HepG2 (cell line): ENCODE results near the gene SPATA31D4. TPM values are rescaled to one million over a fixed set of nuclear protein-coding genes. Genes with fewer than 3 reads are reported as not detected.

ENCODE experiments used
- ATAC-seq: fragments of 200-7000 bp; cut with Tn5 transposase; 3 replicates; pipeline ENCODE4 v1.9.1; 2020; ENCODE audit warnings: mild to moderate bottlenecking, moderate library complexity
- BruUV-seq: library from RNA; stranded (reverse); fragments of 400-500 nt; replicated peaks from 2 replicates; lab custom pipeline; 2021; lab: Mats Ljungman, UMichigan
- CTCF ChIA-PET: fragments of 300-600 bp; formaldehyde crosslinking; extraction: SDS; loops from one replicate; lab custom pipeline; 2021; ENCODE audit warnings: low total read pairs, inconsistent platforms, low intra/inter-chr PET ratio; lab: Yijun Ruan, JAX
- POLR2A ChIA-PET: fragments of 350-600 bp; sonication (Branson Sonifier 250); formaldehyde crosslinking; loops from one replicate; lab custom pipeline; 2020; ENCODE audit warnings: antibody characterized with exemption, inconsistent platforms; lab: Yijun Ruan, JAX
- DNase-seq: peaks from one replicate; pipeline ENCODE4 v3.0.0-alpha.2; 2015; ENCODE audit warnings: low spot score
- FAIRE-seq: peaks from 3 replicates; lab custom pipeline; 2011; peaks lifted over from hg19 to GRCh38; lab: Jason Lieb, UNC
- H2AFZ ChIP-seq: one replicate; pipeline ENCODE4 v1.6.1; 2011; ENCODE audit warnings: low read length, inconsistent platforms
- H3K27ac ChIP-seq: fragments of 300-600 bp; 3 replicates; pipeline ENCODE4 v1.8.0; 2011; ENCODE audit warnings: mixed run types, mild to moderate bottlenecking, mixed read lengths, low read length, inconsistent platforms; ENCODE audit not compliant: insufficient read depth; ENCODE audit errors: extremely low read length
- H3K27me3 ChIP-seq, 2 experiments: fragments of 200-600 bp in 1 of 2; 2 replicates in 1 of 2; 3 replicates in 1 of 2; pipeline versions ENCODE4 v1.6.0 to v1.8.0; 2011; ENCODE audit warnings: low read length in 2 of 2, mild to moderate bottlenecking in 2 of 2, moderate library complexity in 2 of 2, inconsistent platforms in 1 of 2; ENCODE audit not compliant: insufficient read depth in 2 of 2, control insufficient read depth in 1 of 2
- H3K36me3 ChIP-seq, 2 experiments: fragments of 200-600 bp in 1 of 2; replicated peaks in 1 of 2; 2 replicates in 1 of 2; 3 replicates in 1 of 2; pipeline versions ENCODE4 v1.5.1 to v1.8.0; 2011; ENCODE audit warnings: low read length in 2 of 2, inconsistent platforms in 1 of 2; ENCODE audit not compliant: insufficient read depth in 2 of 2, control insufficient read depth in 1 of 2
- H3K4me1 ChIP-seq: 2 replicates; pipeline ENCODE4 v1.5.1; 2012; ENCODE audit warnings: low read length, inconsistent platforms; ENCODE audit not compliant: insufficient read depth
- H3K4me2 ChIP-seq: 2 replicates; pipeline ENCODE4 v1.6.0; 2011; ENCODE audit warnings: low read depth, low read length, inconsistent platforms
- H3K4me3 ChIP-seq, 3 experiments: fragments of 200-600 bp in 1 of 3; sonication (generic), shearing (Covaris generic) in 1 of 3; replicated peaks in 1 of 3; 2 replicates each; pipeline ENCODE4 v1.5.1; 2011 to 2016; ENCODE audit warnings: low read length in 3 of 3, inconsistent platforms in 2 of 3, low read depth in 2 of 3, mild to moderate bottlenecking in 2 of 3, control low read depth in 1 of 3, mixed read lengths in 1 of 3; ENCODE audit not compliant: insufficient read depth in 1 of 3
- H3K79me2 ChIP-seq: one replicate; pipeline ENCODE4 v1.6.1; 2011; ENCODE audit warnings: low read length, inconsistent platforms; ENCODE audit not compliant: insufficient read depth
- H3K9ac ChIP-seq: 2 replicates; pipeline ENCODE4 v1.6.0; 2011; ENCODE audit warnings: mild to moderate bottlenecking, low read depth, low read length, inconsistent platforms; ENCODE audit not compliant: insufficient read depth
- H3K9me3 ChIP-seq: 2 replicates; pipeline ENCODE4 v1.5.1; 2012; ENCODE audit warnings: mild to moderate bottlenecking, low read length
- H4K20me1 ChIP-seq: 2 replicates; pipeline ENCODE4 v1.6.0; 2011; ENCODE audit warnings: inconsistent platforms, mild to moderate bottlenecking, low read length, moderate library complexity; ENCODE audit not compliant: insufficient read depth
- CBX1 ChIP-seq: IDR thresholded peaks from one replicate; pipeline ENCODE4 v1.6.1; 2016; ENCODE audit warnings: antibody characterized with exemption, low read depth
- CCDC6 ChIP-seq: sonication (generic); formaldehyde crosslinking; IDR thresholded peaks from 2 replicates; pipeline ENCODE4 v1.8.1; 2022; ENCODE audit warnings: mild to moderate bottlenecking, missing genetic modification reagents, moderate library complexity
- KAT8 ChIP-seq: IDR thresholded peaks from 2 replicates; pipeline ENCODE4 v1.6.1; 2016; ENCODE audit warnings: missing genetic modification reagents, missing compliant biosample characterization
- WIZ ChIP-seq: sonication (generic); formaldehyde crosslinking; IDR thresholded peaks from 2 replicates; pipeline ENCODE4 v1.5.1; 2020; ENCODE audit warnings: mild to moderate bottlenecking, missing genetic modification reagents
- ZKSCAN1 ChIP-seq: fragments of 150-350 bp; IDR thresholded peaks from 2 replicates; pipeline ENCODE4 v1.6.1; 2014; ENCODE audit warnings: low read length
- ZNF205 ChIP-seq: IDR thresholded peaks from 2 replicates; pipeline ENCODE4 v1.6.1; 2018; ENCODE audit warnings: missing biosample characterization, missing genetic modification reagents
- ZNF234 ChIP-seq: sonication (generic); formaldehyde crosslinking; conservative IDR thresholded peaks from 2 replicates; pipeline ENCODE4 v1.5.1; 2020; ENCODE audit warnings: mild to moderate bottlenecking, missing genetic modification reagents
- ZNF552 ChIP-seq: sonication (generic); formaldehyde crosslinking; IDR thresholded peaks from 2 replicates; pipeline ENCODE4 v1.9.0; 2022; ENCODE audit warnings: missing genetic modification reagents, mild to moderate bottlenecking, borderline replicate concordance
- WGBS: methylation state at CpG from one replicate; pipeline ENCODE4 v1.1.6; 2017; ENCODE audit warnings: low lambda C conversion rate; 5-methylcytosine and 5-hydroxymethylcytosine counted together
- in situ Hi-C: cut with HindIII; loops from 2 replicates; pipeline ENCODE4 v1.10.0; 2017; ENCODE audit warnings: low pct_unique_long_range_greater_than_20kb; ENCODE audit not compliant: extremely low pct_ligation_motif_present
- intact Hi-C: fragments of 100-400 bp; cut with micrococcal nuclease; formaldehyde crosslinking; loops from one replicate; pipeline ENCODE4 v1.10.0; 2022; ENCODE audit not compliant: unreplicated experiment
- polyA plus RNA-seq, 8 experiments: library from polyadenylated mRNA; depleted of rRNA in 3 of 8; stranded (reverse) in 7 of 8; unstranded in 1 of 8; fragments of >200 nt; fragmentation: Illumina TruSeq in 4 of 8; extraction: Trizol in 4 of 8; gene quantifications; 2 replicates each; pipeline versions ENCODE4 v1.2.1 to v1.2.3, GENCODE V29; 2011 to 2016; ENCODE audit warnings: low read depth in 4 of 8, missing spikeins in 1 of 8, mixed read lengths in 1 of 8; ENCODE audit not compliant: insufficient read depth in 1 of 8
- total RNA-seq, 5 experiments: library from RNA; depleted of rRNA; stranded (reverse); fragments of >200 nt; fragmentation: Illumina TruSeq; extraction: Trizol; gene quantifications; 2 replicates each; pipeline ENCODE4 v1.2.3, GENCODE V29; 2016; ENCODE audit warnings: low read depth in 1 of 5

The SPATA31D4 gene
- total and polyA plus RNA-seq, 2 of the 13 experiments (the other 11 are each of a cell fraction or from before 2014, with no cell fraction given) = not detected

DNA sequence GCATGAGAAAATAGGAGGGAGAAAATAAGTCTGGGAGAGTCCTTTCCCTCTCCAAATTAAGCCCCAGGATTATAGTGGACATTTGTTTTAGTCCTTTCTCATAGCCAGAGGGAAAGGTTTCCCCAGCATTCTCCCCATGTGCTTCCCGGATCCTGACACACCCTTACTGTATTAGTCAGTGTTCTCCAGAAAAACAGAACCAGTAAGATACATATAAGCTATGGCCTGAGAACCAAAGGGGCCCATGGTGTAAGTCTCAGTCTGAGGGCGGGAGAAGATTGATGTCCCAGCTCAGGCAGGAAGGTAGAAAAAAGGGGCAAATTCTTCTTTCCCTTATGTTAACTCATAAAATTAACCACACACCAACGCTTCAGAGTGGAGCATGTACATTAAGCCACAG lies 25.6 kb upstream of the SPATA31D4 start:
- TF ChIP-seq ZNF552 = no peak
- FAIRE-seq = no peak
- Histone ChIP-seq H3K27ac (no peak overlapping the region), H3K4me3 (no peak overlapping the region), H3K4me2 (no peak overlapping the region), H3K36me3 (no peaks in the 10 kb centered on the region), H3K27me3 (no peaks in the 10 kb centered on the region), H4K20me1 (no peaks in the 10 kb centered on the region), H3K9me3 (no peaks in the 10 kb centered on the region), H3K79me2 (no peaks in the 10 kb centered on the region), H3K9ac (no peak overlapping the region), H3K4me1 (no peaks in the 10 kb centered on the region), H2AFZ (no peak overlapping the region)
- ATAC-seq = no peak
- intact Hi-C loops = no loop called here
- 57% methylated on average over 3 of the region's 3 CpGs for WGBS
- in situ Hi-C loops = no loop called here
- BruUV-seq = no TSS peak
- CTCF ChIA-PET = no interaction called here
- DNase-seq = no peak
- POLR2A ChIA-PET = no interaction called here

DNA sequence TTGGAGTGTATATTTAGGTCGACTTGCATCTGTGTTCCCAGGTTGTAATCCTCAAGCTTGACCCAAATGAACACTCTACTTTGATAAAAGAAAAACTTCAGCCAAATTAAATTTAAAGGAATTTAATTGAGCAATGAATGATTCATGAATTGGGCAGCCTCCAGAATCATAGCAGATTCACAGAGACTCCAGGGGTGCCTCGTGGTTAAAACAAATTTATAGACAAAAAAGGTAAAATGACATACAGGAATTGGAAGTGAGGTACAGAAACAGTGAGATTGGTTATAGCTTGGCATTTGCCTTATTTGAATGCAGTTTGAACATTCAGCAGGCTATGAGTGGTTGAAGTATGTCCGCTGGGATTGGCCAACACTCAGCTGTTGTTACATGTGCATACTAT lies 21.6 kb upstream of the SPATA31D4 start:
- intact Hi-C loops = no loop called here
- DNase-seq (no peak), ATAC-seq (no peak), FAIRE-seq (no peak)
- ChIA-PET CTCF (no interaction called here), POLR2A (no interaction called here)
- in situ Hi-C loops = no loop called here
- Histone ChIP-seq H4K20me1 (no peaks in the 10 kb centered on the region), H2AFZ (no peak overlapping the region), H3K27me3 (no peaks in the 10 kb centered on the region), H3K27ac (no peak overlapping the region), H3K4me1 (no peaks in the 10 kb centered on the region), H3K4me3 (no peak overlapping the region), H3K36me3 (no peaks in the 10 kb centered on the region), H3K9me3 (no peaks in the 10 kb centered on the region), H3K79me2 (no peaks in the 10 kb centered on the region), H3K4me2 (no peak overlapping the region), H3K9ac (no peak overlapping the region)
- WGBS = 0% methylated on average over 3 of the region's 3 CpGs
- TF ChIP-seq ZKSCAN1 = no peak
- TF ChIP-seq ZNF234 (CRISPR knock-in tag) = no peak
- no peak for TF ChIP-seq KAT8 (CRISPR knock-in tag)
- no peak for TF ChIP-seq ZNF205
- TF ChIP-seq CCDC6 (CRISPR knock-in tag) = no peak
- no peak for TF ChIP-seq CBX1
- no peak for TF ChIP-seq WIZ
- no TSS peak for BruUV-seq
